SK-N-SH treated with all-trans-retinoic acid at 6 μM for 48 hours (cell line): ENCODE measurements around the gene CALM3.

Experiments
- ATAC-seq: fragments of 200-7000 bp; cut with Tn5 transposase; 3 replicates; pipeline ENCODE4 v1.9.1; 2020; ENCODE audit warnings: mild to moderate bottlenecking, moderate library complexity
- BACH2 ChIP-seq: fragments of 250-450 bp; sonication (Bioruptor Pico); IDR thresholded peaks from 2 replicates; pipeline ENCODE4 v1.9.0; 2021; ENCODE audit warnings: mild to moderate bottlenecking, borderline replicate concordance
- CREB5 ChIP-seq: fragments of 250-450 bp; sonication (Bioruptor Pico); IDR thresholded peaks from 2 replicates; pipeline ENCODE4 v1.5.1; 2020; ENCODE audit warnings: low read depth, mild to moderate bottlenecking, moderate library complexity
- CSDC2 ChIP-seq: fragments of 250-450 bp; sonication (Bioruptor Pico); IDR thresholded peaks from 2 replicates; pipeline ENCODE4 v1.5.0; 2020; ENCODE audit warnings: mild to moderate bottlenecking, moderate library complexity
- CSRNP3 ChIP-seq: fragments of 250-450 bp; sonication (Bioruptor Pico); IDR thresholded peaks from 2 replicates; pipeline ENCODE4 v1.5.1; 2021; ENCODE audit warnings: mild to moderate bottlenecking, moderate library complexity
- ESRRG ChIP-seq: fragments of 250-450 bp; sonication (Bioruptor Pico); IDR thresholded peaks from 2 replicates; pipeline ENCODE4 v1.6.1; 2021; ENCODE audit warnings: mild to moderate bottlenecking
- GLIS3 ChIP-seq: fragments of 250-450 bp; sonication (Bioruptor Pico); IDR thresholded peaks from 2 replicates; pipeline ENCODE4 v1.5.0; 2020; ENCODE audit warnings: mild to moderate bottlenecking, moderate library complexity
- ISL1 ChIP-seq: fragments of 250-450 bp; sonication (Bioruptor Pico); IDR thresholded peaks from 2 replicates; pipeline ENCODE4 v2.1.2; 2022; ENCODE audit warnings: mild to moderate bottlenecking, moderate library complexity
- OSR1 ChIP-seq: fragments of 250-450 bp; sonication (Bioruptor Pico); IDR thresholded peaks from 2 replicates; pipeline ENCODE4 v1.8.0; 2022; ENCODE audit warnings: moderate library complexity, mild to moderate bottlenecking, inconsistent platforms
- PATZ1 ChIP-seq: fragments of 250-450 bp; sonication (Bioruptor Pico); IDR thresholded peaks from 2 replicates; pipeline ENCODE4 v1.8.0; 2020; ENCODE audit warnings: mild to moderate bottlenecking, moderate library complexity, borderline replicate concordance
- PPARA ChIP-seq: fragments of 250-450 bp; sonication (Bioruptor Pico); IDR thresholded peaks from 2 replicates; pipeline ENCODE4 v1.5.0; 2020; ENCODE audit warnings: mild to moderate bottlenecking, borderline replicate concordance
- SNAI2 ChIP-seq: fragments of 250-450 bp; sonication (Bioruptor Pico); IDR thresholded peaks from 2 replicates; pipeline ENCODE4 v1.5.0; 2020; ENCODE audit warnings: mild to moderate bottlenecking, moderate library complexity
- TCF4 ChIP-seq: fragments of 250-450 bp; sonication (Bioruptor Pico); IDR thresholded peaks from 2 replicates; pipeline ENCODE4 v1.8.0; 2021; ENCODE audit warnings: mild to moderate bottlenecking, moderate library complexity, borderline replicate concordance
- TOX ChIP-seq: fragments of 250-450 bp; sonication (Bioruptor Pico); IDR thresholded peaks from 2 replicates; pipeline ENCODE4 v1.8.0; 2021; ENCODE audit warnings: mild to moderate bottlenecking, moderate library complexity, borderline replicate concordance
- TSHZ2 ChIP-seq: fragments of 250-450 bp; sonication (Bioruptor Pico); IDR thresholded peaks from 2 replicates; pipeline ENCODE4 v1.5.0; 2020; ENCODE audit warnings: mild to moderate bottlenecking, moderate library complexity
- ZC3H10 ChIP-seq: fragments of 250-450 bp; sonication (Bioruptor Pico); IDR thresholded peaks from 2 replicates; pipeline ENCODE4 v1.5.1; 2021; ENCODE audit warnings: mild to moderate bottlenecking, moderate library complexity
- ZFP3 ChIP-seq: fragments of 250-450 bp; sonication (Bioruptor Pico); IDR thresholded peaks from 2 replicates; pipeline ENCODE4 v1.5.0; 2020; ENCODE audit warnings: mild to moderate bottlenecking, moderate library complexity
- ZFP30 ChIP-seq: fragments of 450-650 bp; formaldehyde crosslinking; IDR thresholded peaks from 2 replicates; pipeline ENCODE4 v1.5.0; 2022; ENCODE audit warnings: mild to moderate bottlenecking, moderate library complexity
- ZNF565 ChIP-seq: fragments of 450-650 bp; formaldehyde crosslinking; conservative IDR thresholded peaks from 2 replicates; pipeline ENCODE4 v1.5.0; 2020; ENCODE audit warnings: low read depth, mild to moderate bottlenecking, moderate library complexity
- ZNF70 ChIP-seq: fragments of 450-650 bp; formaldehyde crosslinking; IDR thresholded peaks from 2 replicates; pipeline ENCODE4 v1.5.0; 2020; ENCODE audit warnings: mild to moderate bottlenecking, moderate library complexity
- ZNF8 ChIP-seq: fragments of 450-650 bp; formaldehyde crosslinking; IDR thresholded peaks from 2 replicates; pipeline ENCODE4 v1.5.0; 2020; ENCODE audit warnings: mild to moderate bottlenecking, moderate library complexity

CALM3 gene

GRCh38 chr19:46606681-46607447 is 5.7 kb downstream of the CALM3 start:
- TF ChIP-seq PPARA (CRISPR knock-in tag) (no peak), SNAI2 (no peak), CREB5 (no peak), CSRNP3 (CRISPR knock-in tag) (no peak), CSDC2 (CRISPR knock-in tag) (no peak), OSR1 (CRISPR knock-in tag) (no peak), ISL1 (CRISPR knock-in tag) (no peak), TOX (CRISPR knock-in tag) (no peak), TCF4 (CRISPR knock-in tag) (no peak), TSHZ2 (CRISPR knock-in tag) (no peak), ZNF8 (CRISPR knock-in tag) (no peak), ESRRG (CRISPR knock-in tag) (no peak), ZNF70 (CRISPR knock-in tag) (no peak)
- ATAC-seq = no peak

- TF ChIP-seq ESRRG (CRISPR knock-in tag) (no peak), ZC3H10 (CRISPR knock-in tag) (no peak), PPARA (CRISPR knock-in tag) (no peak), OSR1 (CRISPR knock-in tag) (no peak), CREB5 (no peak), TOX (CRISPR knock-in tag) (no peak), GLIS3 (no peak), CSDC2 (CRISPR knock-in tag) (no peak), ZFP3 (CRISPR knock-in tag) (no peak)
- ATAC-seq = no peak
These were observed 6.3 kb downstream of the CALM3 start for GRCh38 chr19:46607448-46607841.

- no peak for TF ChIP-seq PATZ1 (CRISPR knock-in tag)
- TF ChIP-seq BACH2 (CRISPR knock-in tag) = no peak
- TF ChIP-seq ESRRG (CRISPR knock-in tag) = no peak
- TF ChIP-seq OSR1 (CRISPR knock-in tag) = no peak
- no peak for TF ChIP-seq ZFP30 (CRISPR knock-in tag)
- no peak for TF ChIP-seq SNAI2
- no peak for TF ChIP-seq ZNF565 (CRISPR knock-in tag)
- no peak for TF ChIP-seq PPARA (CRISPR knock-in tag)
- TF ChIP-seq TCF4 (CRISPR knock-in tag) = no peak
- no peak for ATAC-seq
These were observed 7.0 kb downstream of the CALM3 start for GRCh38 chr19:46608178-46608577.
